Measurements from ENCODE around the gene ATP4A. TPM values are rescaled to one million over a fixed set of nuclear protein-coding genes. Genes with fewer than 3 reads are reported as not detected.

The ATP4A gene
- polyA plus RNA-seq, 1 experiment = not detected

GRCh38 chr19:35549879-35550523 is 13.5 kb downstream of the ATP4A start:
- Histone ChIP-seq H3K36me3 (ENCODE audit: control insufficient read depth, insufficient read depth, low read length) (peaks cover 1% of the 10 kb centered on the region; the same call in 1 of the 2 replicates), H3K27me3 (ENCODE audit: control insufficient read depth, insufficient read depth, low read length) (no peaks in the 10 kb centered on the region), H3K4me3 (ENCODE audit: low read depth, low read length) (no peak overlapping the region)
- ChIA-PET POLR2A (no interaction called here), CTCF (interaction anchor here (0.6 to 4.0 kb wide), 13 partner anchors 8 to 98 kb away, joined by 3 to 33 read pairs (median 7); partner anchors contain the start of gene COX6B1)
- DNase-seq (ENCODE audit: low read depth) = no peak
- TF ChIP-seq, protein P1, sequence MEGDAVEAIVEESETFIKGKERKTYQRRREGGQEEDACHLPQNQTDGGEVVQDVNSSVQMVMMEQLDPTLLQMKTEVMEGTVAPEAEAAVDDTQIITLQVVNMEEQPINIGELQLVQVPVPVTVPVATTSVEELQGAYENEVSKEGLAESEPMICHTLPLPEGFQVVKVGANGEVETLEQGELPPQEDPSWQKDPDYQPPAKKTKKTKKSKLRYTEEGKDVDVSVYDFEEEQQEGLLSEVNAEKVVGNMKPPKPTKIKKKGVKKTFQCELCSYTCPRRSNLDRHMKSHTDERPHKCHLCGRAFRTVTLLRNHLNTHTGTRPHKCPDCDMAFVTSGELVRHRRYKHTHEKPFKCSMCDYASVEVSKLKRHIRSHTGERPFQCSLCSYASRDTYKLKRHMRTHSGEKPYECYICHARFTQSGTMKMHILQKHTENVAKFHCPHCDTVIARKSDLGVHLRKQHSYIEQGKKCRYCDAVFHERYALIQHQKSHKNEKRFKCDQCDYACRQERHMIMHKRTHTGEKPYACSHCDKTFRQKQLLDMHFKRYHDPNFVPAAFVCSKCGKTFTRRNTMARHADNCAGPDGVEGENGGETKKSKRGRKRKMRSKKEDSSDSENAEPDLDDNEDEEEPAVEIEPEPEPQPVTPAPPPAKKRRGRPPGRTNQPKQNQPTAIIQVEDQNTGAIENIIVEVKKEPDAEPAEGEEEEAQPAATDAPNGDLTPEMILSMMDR (IDR thresholded peaks at IDR 0.05; ENCODE audit: insufficient read depth, low read depth, low read length) = no peak

GRCh38 chr19:35549174-35549788 is 14.2 kb downstream of the ATP4A start:
- TF ChIP-seq, protein P1 (IDR thresholded peaks at IDR 0.05; ENCODE audit: insufficient read depth, low read depth, low read length) = peak; percentile 68
- no peak for DNase-seq (ENCODE audit: low read depth)
- no peak overlapping the region for H3K4me3 ChIP-seq (ENCODE audit: low read depth, low read length)
- no peaks in the 10 kb centered on the region for H3K27me3 ChIP-seq (ENCODE audit: control insufficient read depth, insufficient read depth, low read length)
- peaks cover 1% of the 10 kb centered on the region; the same call in 1 of the 2 replicates for H3K36me3 ChIP-seq (ENCODE audit: control insufficient read depth, insufficient read depth, low read length)
- POLR2A ChIA-PET = no interaction called here
- CTCF ChIA-PET = interaction anchor here (0.6 to 4.0 kb wide), 24 partner anchors 9 to 147 kb away, joined by 3 to 33 read pairs (median 5); partner anchors contain the start of genes COX6B1, DMKN and HAUS5

- TF ChIP-seq, protein P1 (IDR thresholded peaks at IDR 0.05; ENCODE audit: insufficient read depth, low read depth, low read length) = no peak
Measured at GRCh38 chr19:35546532-35546931, 16.9 kb downstream of the ATP4A start.

DNA sequence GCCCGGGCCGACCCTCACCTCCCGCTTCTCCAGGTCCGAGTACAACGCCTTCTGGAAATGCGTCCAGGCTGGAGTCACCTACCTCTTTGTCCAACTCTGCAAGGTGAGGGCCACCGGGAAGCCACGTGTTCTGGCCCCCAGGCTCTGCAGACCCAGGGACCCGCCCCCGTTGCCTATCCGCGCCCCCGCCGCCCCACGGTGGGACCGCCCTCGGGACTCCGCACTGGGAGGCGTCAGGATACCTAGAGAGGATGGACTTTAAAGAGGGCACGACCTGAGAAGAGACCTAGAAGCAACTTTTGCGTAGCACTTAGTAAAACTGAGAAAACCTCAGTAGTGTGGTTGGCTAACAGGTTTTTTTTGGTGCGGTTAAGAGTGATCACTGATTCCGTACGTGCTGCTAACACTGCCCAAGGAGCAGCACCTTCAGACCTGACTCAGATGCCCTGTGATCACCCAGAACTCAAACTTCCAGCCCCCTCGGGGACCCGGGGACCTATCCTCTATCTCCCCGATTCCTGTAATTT is 17.5 kb downstream of the ATP4A start:
- Histone ChIP-seq H3K4me3 (ENCODE audit: low read depth, low read length) (peak overlapping the region; percentile 93), H3K27me3 (ENCODE audit: control insufficient read depth, insufficient read depth, low read length) (no peaks in the 10 kb centered on the region), H3K36me3 (ENCODE audit: control insufficient read depth, insufficient read depth, low read length) (peaks cover 4% of the 10 kb centered on the region)
- TF ChIP-seq, protein P1 (IDR thresholded peaks at IDR 0.05; ENCODE audit: insufficient read depth, low read depth, low read length) = no peak
- CTCF ChIA-PET = no interaction called here
- DNase-seq (ENCODE audit: low read depth) = no peak
- POLR2A ChIA-PET = no interaction called here

More at GRCh38 chr19:35546532-35546931, 16.9 kb downstream of the ATP4A start:
- H3K36me3 ChIP-seq (ENCODE audit: control insufficient read depth, insufficient read depth, low read length) = peaks cover 4% of the 10 kb centered on the region
- DNase-seq (ENCODE audit: low read depth) = no peak
- no peaks in the 10 kb centered on the region for H3K27me3 ChIP-seq (ENCODE audit: control insufficient read depth, insufficient read depth, low read length)
- peak overlapping the region; percentile 93 for H3K4me3 ChIP-seq (ENCODE audit: low read depth, low read length)
- POLR2A ChIA-PET = no interaction called here
- CTCF ChIA-PET = interaction anchor here (4.0 kb wide), 1 partner anchor 37 kb away, joined by 33 read pairs; no protein-coding TSS in a partner anchor

All from BJ (cell line).